ENCODE measurements around the gene MED8. TPM values are rescaled to one million over a fixed set of nuclear protein-coding genes. Genes with fewer than 3 reads are reported as not detected.

Gene MED8
- total RNA-seq, 1 donor from 2014 or later: 15.7 TPM

DNA sequence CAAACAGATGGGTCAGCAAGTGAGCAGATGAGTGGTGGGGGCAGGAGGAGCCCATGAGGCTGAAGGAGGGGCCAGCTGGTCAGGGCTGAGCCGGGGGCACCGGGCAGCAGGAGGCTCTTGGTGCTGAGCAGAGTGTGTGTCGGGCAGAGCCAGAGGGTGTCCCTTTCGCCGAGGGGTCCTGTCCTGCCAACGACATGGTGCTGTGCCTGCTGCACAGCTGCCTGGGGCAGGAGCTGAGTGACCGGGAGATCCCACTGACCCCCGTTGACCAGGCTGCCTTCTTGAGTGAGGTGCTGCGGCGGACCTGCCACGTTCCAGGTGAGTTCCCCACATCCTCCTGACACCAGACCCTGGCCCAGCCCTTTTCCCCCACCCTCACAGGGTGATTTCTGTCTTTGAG lies 36.6 kb upstream of the MED8 start:
- TF ChIP-seq, protein P1, sequence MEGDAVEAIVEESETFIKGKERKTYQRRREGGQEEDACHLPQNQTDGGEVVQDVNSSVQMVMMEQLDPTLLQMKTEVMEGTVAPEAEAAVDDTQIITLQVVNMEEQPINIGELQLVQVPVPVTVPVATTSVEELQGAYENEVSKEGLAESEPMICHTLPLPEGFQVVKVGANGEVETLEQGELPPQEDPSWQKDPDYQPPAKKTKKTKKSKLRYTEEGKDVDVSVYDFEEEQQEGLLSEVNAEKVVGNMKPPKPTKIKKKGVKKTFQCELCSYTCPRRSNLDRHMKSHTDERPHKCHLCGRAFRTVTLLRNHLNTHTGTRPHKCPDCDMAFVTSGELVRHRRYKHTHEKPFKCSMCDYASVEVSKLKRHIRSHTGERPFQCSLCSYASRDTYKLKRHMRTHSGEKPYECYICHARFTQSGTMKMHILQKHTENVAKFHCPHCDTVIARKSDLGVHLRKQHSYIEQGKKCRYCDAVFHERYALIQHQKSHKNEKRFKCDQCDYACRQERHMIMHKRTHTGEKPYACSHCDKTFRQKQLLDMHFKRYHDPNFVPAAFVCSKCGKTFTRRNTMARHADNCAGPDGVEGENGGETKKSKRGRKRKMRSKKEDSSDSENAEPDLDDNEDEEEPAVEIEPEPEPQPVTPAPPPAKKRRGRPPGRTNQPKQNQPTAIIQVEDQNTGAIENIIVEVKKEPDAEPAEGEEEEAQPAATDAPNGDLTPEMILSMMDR (IDR thresholded peaks at IDR 0.05; ENCODE audit: borderline replicate concordance): no peak

DNA sequence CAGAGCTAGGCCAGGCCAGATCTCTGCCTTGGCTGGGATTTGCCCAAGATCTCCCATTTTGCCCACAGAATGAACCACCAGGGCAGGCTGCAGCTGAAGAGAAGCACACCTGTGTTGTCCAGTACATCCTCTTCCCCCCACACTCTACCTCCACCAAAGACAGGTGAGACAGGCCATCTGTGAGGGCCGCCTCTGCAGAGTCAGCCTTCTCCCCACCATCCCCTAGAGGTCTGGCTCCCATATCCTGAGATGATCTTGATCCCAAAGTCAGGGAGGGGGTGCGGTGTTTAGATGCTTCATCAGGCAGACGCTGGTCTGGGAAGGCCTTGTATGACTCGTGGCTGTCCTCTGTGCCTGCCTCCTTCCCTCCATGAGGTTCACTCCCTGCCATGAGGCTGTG lies 35.4 kb upstream of the MED8 start:
- H3K4me3 ChIP-seq: no peak overlapping the region
- intact Hi-C loops (cut with micrococcal nuclease): no loop called here
- DNase-seq: no peak
- H3K36me3 ChIP-seq: peaks cover 97% of the 10 kb centered on the region
- TF ChIP-seq, protein P1 (IDR thresholded peaks at IDR 0.05; ENCODE audit: borderline replicate concordance): no peak
- no peak overlapping the region for H3K27ac ChIP-seq (replicated peaks)
- H3K27me3 ChIP-seq (ENCODE audit: low read depth): no peaks in the 10 kb centered on the region
- H3K4me1 ChIP-seq: no peaks in the 10 kb centered on the region
- H3K9me3 ChIP-seq (replicated peaks): no peaks in the 10 kb centered on the region

More for the DNA sequence above, 36.6 kb upstream of the MED8 start:
- no peak for DNase-seq
- no peaks in the 10 kb centered on the region for H3K9me3 ChIP-seq (replicated peaks)
- peaks cover 97% of the 10 kb centered on the region for H3K36me3 ChIP-seq
- intact Hi-C loops (cut with micrococcal nuclease): no loop called here
- H3K4me3 ChIP-seq: no peak overlapping the region
- H3K27ac ChIP-seq (replicated peaks): no peak overlapping the region
- H3K27me3 ChIP-seq (ENCODE audit: low read depth): no peaks in the 10 kb centered on the region
- no peaks in the 10 kb centered on the region for H3K4me1 ChIP-seq

DNA sequence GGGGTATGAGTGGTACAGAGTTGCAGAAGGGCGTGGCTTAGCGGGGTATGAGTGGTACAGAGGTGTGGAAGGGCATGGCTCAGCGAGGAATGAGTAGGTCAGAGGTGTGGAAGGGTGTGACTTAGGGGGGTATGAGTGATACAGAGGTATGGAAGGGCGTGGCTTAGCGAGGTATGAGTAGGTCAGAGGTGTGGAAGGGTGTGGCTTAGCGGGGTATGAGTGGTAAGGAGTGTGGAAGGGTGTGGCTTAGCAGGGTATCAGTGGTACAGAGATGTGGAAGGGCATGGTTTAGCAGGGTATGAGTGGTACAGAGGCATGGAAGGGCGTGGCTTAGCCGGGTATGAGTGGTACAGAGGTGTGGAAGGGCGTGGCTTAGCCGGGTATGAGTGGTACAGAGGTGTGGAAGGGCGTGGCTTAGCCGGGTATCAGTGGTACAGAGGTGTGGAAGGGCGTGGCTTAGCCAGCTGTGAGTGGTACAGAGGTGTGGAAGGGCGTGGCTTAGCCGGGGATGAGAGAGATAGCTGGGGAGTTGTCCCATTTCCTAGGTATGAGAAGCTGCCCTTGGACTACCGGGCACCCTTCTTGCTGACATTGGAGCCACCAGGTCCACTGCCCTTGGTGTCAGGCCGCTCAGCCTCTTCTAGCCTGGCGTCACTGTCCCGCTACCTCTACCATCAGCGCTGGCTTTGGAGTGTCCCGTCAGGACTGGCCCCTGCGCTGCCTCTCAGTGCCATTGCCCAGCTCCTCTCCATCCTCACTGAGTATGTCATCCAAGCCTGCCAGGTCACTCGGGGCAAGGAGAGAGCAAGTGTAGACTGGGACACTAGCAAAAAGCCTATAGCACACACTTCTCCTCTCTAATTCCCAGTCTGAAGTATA lies 34.3 kb upstream of the MED8 start:
- peaks cover 97% of the 10 kb centered on the region for H3K36me3 ChIP-seq
- TF ChIP-seq, protein P1 (IDR thresholded peaks at IDR 0.05; ENCODE audit: borderline replicate concordance): no peak
- no peak for DNase-seq
- H3K27ac ChIP-seq (replicated peaks): no peak overlapping the region
- no peak overlapping the region for H3K4me3 ChIP-seq
- H3K9me3 ChIP-seq (replicated peaks): no peaks in the 10 kb centered on the region
- no peaks in the 10 kb centered on the region for H3K27me3 ChIP-seq (ENCODE audit: low read depth)
- intact Hi-C loops (cut with micrococcal nuclease): no loop called here
- no peaks in the 10 kb centered on the region for H3K4me1 ChIP-seq

DNA sequence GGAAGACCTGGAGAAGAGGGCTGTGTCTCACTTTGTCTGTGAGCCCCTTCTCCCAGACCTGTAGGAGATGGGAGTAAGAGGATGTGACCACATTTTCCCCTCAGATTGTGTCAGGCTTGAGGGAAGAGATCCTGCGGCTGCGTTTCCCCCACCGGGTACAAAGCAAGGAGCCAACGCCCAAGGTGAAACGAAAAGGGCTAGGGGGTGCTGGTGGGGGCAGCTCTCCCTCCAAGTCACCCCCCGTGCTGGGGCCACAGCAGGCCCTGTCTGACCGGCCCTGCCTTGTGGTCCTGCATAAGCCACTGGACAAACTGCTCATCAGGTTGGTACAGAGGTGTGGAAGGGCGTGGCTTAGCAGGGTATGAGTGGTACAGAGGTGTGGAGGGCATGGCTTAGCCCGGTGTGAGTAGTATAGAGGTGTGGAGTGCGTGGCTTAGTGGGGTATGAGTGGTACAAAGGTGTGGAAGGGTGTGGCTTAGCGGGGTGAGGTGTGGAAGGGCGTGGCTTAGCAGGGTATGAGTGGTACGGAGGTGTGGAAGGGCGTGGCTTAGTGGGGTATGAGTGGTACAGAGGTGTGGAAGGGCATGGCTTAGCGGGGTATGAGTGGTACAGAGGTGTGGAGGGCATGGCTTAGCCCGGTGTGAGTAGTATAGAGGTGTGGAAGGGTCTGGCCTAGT lies 33.5 kb upstream of the MED8 start:
- H3K4me3 ChIP-seq: no peak overlapping the region
- TF ChIP-seq, protein P1 (IDR thresholded peaks at IDR 0.05; ENCODE audit: borderline replicate concordance): no peak
- intact Hi-C loops (cut with micrococcal nuclease): no loop called here
- no peaks in the 10 kb centered on the region for H3K9me3 ChIP-seq (replicated peaks)
- DNase-seq: no peak
- peaks cover 97% of the 10 kb centered on the region for H3K36me3 ChIP-seq
- H3K27ac ChIP-seq (replicated peaks): no peak overlapping the region
- no peaks in the 10 kb centered on the region for H3K4me1 ChIP-seq
- H3K27me3 ChIP-seq (ENCODE audit: low read depth): no peaks in the 10 kb centered on the region

DNA sequence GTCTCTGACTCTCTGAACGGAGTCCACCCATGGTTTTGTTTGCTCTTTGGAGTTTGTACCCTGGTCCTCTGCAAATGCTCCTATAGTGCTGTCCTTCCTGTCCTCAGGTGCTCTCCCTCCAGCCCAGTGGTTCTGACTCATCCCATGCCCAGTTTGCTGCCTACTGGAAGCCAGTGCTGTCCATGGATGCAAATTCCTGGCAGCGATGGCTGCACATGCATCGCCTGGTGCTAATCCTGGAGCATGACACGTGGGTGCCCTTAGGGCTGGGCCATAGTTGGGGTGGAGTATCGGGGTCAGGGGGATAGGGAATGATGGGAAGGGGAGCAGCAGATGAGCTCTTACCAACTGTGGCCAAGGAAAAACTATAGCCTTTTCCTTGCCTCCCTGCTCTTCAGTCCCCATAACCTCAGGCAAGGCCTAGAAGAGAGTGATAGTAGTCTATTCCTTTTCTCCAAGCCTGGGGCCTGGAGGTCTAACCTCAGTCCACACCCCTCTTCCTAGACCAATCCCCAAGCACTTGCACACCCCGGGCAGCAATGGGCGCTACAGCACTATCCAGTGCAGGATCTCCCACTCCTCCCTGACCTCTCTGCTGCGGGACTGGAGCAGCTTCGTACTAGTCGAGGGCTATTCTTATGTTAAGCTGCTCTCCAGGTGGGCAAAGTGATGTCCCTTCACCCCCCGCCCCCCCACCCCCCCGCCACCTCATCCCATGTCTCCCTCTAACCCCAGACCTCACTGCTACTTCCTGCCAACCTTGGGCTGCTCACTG lies 32.6 kb upstream of the MED8 start:
- H3K27ac ChIP-seq (replicated peaks): no peak overlapping the region
- H3K4me3 ChIP-seq: no peak overlapping the region
- H3K36me3 ChIP-seq: peaks cover 97% of the 10 kb centered on the region
- no peak for DNase-seq
- H3K27me3 ChIP-seq (ENCODE audit: low read depth): no peaks in the 10 kb centered on the region
- H3K9me3 ChIP-seq (replicated peaks): no peaks in the 10 kb centered on the region
- H3K4me1 ChIP-seq: no peaks in the 10 kb centered on the region
- TF ChIP-seq, protein P1 (IDR thresholded peaks at IDR 0.05; ENCODE audit: borderline replicate concordance): no peak
- intact Hi-C loops (cut with micrococcal nuclease): no loop called here

All from left ventricle myocardium inferior (tissue), 1 donor.